Kidney capillary endothelial cell (primary cell): ENCODE results near the gene MMS19.
"Not testable (repeated sequence)": the region's sequence is repeated elsewhere in the genome, so short reads cannot be mapped to it uniquely, and the experiment has no call there.

ENCODE experiments used
- DNase-seq: peaks from one replicate; pipeline ENCODE4 v3.0.0-alpha.2; 2018; ENCODE audit warnings: low spot score

The MMS19 gene

DNA sequence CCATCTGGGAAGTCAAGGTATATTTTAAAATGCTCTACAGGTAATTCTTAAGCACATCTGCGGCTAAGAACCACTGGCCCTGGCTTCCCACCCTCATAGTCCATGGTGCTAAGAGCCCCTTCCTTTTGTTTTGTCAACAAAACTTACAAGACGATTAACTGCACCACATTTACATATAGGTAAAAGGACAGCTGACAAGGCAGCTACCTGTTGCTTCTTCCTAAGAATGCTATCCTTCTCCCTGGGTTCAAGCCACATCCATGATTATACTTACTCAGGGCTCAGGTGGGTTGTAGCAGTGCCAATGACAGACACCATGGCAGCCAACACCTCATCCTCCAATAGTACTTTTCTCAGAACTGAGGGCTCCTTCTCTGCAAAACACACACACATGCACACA, 35.9 kb downstream of the MMS19 start:
- DNase-seq = no peak

- no peak for DNase-seq
These were observed 38.3 kb downstream of the MMS19 start for GRCh38 chr10:97459933-97460332.

- no peak for DNase-seq
These were observed 39.1 kb downstream of the MMS19 start for GRCh38 chr10:97459111-97459510.

DNA sequence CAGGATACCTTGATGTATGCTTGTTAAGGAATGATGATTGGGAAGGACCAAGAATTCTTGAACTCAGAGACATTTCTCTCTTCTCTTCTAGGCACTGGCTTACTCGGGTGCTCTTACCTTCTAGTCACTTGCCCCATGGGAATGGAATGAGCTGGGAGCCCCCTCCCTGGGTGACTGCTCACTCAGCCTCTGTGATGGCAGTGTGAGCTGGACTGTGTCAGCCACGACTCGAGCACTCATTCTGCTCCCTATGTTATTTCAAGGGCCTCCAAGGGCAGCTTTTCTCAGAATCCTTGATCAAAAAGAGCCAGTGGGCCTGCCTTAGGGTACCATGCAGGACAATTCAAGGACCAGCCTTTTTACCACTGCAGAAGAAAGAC, 41.5 kb downstream of the MMS19 start:
- no peak for DNase-seq

DNA sequence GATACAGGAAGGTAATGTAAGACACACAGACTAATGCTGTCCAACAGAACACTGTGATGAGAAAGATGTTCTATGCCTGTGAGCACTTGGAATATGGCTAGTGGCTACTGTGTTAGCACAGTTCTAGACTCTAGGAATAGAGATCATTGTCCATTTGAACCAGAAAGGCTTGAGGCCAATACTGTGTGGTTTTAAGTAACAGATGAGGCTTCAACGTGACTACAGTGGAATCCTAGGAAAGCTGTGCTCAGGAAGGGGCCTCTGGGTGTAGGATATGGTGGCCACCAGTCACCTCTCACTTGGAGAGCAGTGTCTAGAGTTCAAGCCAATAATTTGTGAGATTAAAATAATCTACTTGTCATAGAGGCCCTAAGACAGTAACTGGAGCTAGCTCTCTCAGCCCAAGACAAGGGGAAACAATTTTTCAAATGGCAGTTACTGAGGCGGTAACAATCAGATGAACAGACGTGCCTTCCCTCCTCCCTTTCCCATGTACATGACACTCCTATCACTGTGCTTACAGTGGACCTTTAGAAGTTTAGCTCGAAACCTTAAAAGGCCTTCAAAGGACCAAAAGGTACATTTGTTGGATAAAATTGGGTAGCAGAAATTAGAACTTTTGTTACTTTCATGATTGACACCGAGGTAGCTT, 42.1 kb downstream of the MMS19 start:
- no peak for DNase-seq

DNA sequence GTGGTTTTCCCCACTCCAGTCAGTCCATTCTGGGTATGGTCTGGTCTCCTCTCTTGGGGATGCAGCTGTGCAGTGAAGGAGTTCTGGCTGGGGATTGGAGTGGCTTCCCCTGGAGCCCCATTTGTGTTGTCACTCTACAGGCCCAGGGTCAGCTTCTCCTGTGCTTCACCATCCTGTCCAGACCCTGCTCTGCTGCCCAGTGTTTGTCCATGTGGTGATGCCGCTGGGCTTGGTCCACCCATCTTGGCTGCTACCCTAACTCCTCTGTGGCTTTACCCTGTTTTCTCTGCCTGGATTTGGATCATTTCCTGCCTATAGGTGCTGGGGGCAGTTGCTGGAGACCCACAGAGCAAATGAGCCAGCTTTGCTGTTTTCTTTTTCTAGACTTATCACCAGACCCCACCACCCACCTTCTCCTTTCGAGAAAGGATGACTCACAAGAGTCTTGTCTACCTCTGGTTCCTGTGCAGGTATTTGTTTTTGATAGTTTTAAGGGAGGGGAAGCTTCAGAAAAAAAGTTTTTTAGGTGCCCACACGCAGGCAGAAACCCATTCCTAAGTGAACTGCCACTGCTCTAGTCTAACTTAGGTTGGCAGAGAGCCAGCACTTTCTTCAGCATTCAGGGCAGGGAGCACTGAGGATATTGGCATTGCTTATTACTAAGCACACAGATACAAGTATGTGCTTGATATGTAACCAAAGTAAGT, 43.7 kb downstream of the MMS19 start:
- no peak for DNase-seq

DNA sequence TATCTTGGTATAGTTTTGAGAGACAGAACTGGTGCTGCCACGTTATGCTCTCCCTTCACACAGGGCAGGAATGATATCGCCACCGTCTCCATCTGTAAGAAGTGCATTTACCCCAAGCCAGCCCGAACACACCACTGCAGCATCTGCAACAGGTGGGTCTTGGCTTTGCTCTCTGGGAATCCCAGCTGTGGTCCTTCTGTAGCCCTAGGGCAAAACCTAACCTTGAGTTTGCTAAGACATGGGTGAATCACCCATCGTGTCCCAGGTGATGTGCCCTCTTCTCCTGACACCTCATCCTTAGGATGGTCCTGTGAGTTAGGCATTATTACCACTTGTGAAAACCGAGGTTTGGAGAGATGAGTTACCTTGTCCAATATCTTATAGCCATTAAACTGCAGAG, 45.9 kb downstream of the MMS19 start:
- DNase-seq = no peak

- DNase-seq = no peak
These were observed 46.6 kb downstream of the MMS19 start for GRCh38 chr10:97451605-97452004.

DNA sequence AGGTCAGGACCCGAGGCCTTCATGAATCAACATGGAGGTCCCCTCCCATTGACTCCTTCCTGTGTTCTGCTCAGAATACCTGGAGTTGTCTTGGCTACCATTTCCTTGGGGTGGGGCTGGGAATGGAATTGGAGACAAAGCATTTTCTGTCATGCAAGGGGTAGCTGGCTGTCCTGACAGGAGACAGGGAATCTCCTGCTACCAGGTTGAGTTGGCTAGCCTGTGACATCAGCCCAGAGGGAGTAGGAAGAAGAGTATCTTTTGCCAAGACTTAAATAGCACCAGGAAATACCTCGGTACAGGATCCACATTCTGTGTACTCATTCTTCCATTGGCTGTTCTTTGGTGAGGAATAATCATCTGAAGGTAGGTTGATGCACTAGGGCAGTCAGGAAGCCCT, 47.4 kb downstream of the MMS19 start:
- DNase-seq = no peak

GRCh38 chr10:97445722-97446639, 52.2 kb downstream of the MMS19 start, which contains the start of the genes EXOSC1 and ZDHHC16:
Gene EXOSC1, minus strand, starts transcription at chr10:97446006. Its CDS starts 21 bp downstream, at chr10:97445985.
Gene ZDHHC16, plus strand, starts transcription at chr10:97446175. Its CDS starts 5,501 bp downstream, at chr10:97451676.
- peak; percentile 94 for DNase-seq

DNA sequence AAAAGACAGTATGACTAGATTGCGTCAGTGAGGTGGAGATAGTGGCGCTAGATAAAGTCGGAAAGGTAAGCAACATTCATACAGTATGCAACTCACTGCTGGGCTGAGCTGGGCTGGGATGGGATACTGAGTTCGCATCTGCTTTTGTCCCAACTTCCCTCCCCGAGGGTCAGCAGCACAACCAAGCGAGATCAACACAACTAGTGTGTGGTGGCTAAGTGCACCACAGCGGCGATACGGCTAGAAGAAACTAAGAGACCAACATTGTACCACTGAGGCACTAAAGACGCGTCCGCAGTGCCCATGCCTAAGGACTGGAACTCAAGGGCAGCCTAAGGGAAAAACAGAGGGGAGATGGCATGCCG, 52.9 kb downstream of the MMS19 start:
- DNase-seq = no peak

DNA sequence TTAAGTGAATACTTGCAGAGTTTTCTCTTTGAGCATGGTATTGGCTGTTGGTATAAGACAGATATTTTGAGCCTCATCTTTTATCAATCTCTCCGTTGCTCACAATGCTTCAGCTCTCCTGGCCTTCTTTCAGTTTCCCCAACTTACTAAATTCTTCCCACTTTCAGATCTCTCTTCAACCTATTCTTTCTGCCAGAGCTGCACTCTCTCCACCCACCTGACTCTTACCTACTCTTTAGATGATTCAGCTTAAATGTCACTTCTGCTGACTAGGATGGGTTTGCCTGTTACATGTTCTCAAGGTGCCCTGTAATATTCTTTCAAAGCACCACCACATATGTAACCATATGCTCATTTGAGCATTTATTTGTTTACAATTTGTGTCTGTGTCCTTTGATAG, 54.0 kb downstream of the MMS19 start:
- no peak for DNase-seq

- DNase-seq = no peak
These were observed 55.9 kb downstream of the MMS19 start for GRCh38 chr10:97442277-97442676.

DNA sequence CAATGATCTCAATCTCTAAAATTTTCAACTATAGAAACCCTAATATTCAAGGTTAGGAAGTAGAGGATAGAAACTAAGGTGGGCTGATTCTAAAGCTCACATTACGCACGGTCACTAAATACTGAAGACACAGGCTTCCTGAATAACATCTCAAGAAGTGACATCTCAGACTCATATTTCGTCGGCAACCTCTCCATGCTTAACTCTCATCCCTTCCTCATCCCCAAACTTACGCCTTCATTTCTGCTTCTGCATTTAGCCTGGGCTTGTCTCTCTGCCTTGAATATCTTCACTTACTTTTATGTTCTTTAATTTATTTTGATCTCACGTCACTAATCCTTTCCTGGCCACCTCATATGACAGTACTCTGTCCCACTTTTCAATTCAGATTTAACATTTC, 63.0 kb downstream of the MMS19 start:
- no peak for DNase-seq

DNA sequence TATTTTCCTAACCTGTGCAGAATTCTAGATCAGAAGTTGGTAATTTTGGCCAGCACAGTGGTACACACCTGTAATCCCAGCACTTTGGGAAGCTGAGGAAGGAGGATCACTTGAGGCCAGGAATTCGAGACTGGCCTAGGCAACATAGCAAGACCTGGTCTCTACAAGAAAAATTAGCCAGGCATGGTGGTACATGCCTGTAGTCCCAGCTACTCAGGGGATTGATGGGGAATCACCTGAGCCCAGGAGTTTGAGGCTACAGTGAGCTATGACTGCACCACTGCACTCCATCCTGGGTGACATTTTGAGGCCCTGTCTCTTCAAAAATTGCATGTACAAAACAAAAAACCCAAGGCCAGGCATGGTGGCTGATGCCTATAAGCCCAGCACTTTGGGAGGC, 63.7 kb downstream of the MMS19 start:
- DNase-seq = no peak

DNA sequence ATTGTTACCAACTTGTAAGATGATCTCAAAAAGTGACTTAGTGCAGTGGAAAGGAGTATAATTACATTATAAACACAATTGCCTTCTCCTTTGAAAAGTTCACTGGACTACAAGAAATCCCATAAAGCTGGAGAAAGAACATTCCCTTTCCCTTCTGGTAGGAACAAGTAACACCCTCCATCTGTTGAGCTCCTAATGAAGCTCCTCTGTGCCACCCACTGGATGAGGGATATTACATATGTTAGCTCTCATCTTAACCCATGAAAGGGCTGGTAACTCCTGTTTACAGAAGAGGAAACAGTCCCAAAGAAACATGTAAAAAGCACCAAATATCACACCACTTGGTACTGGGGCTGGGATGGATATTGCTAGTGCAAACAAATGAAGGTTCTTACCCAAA, 64.2 kb downstream of the MMS19 start:
- no peak for DNase-seq

DNA sequence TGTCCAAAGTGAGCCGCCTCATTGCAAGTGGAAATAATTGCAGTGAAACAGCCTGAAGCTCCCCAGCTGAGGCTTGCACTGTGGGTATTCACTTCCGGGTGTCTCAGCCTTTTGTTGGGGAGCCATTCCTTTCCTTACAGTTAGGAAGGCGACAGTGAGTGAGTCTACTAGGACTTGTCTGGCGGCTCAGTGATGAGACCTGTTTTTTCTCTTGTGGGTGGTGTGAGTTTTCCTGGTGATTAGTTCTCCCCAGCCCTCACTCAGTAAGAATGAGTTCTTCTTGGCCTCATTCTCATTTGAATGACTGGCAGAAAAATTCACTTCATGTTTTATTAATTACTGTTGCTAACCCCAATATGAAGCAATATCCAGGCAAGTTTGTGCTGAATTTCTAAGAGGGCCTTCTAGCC, 69.6 kb downstream of the MMS19 start:
- peak; percentile 30 for DNase-seq

- peak; percentile 60 for DNase-seq
These were observed 70.5 kb downstream of the MMS19 start for GRCh38 chr10:97427571-97428179.

- DNase-seq = peak; percentile 19
These were observed 71.2 kb downstream of the MMS19 start for GRCh38 chr10:97426776-97427570.

GRCh38 chr10:97425964-97426775, 72.1 kb downstream of the MMS19 start, which contains the start of gene PGAM1:
Gene PGAM1, plus strand, starts transcription at chr10:97426191. Its CDS starts 117 bp downstream, at chr10:97426308.
- DNase-seq = peak; percentile 95

- not testable (repeated sequence) for DNase-seq
These were observed 74.5 kb downstream of the MMS19 start for GRCh38 chr10:97423757-97424098.
